HepG2 (cell line): ENCODE results near the gene TEKT5. TPM values are rescaled to one million over a fixed set of nuclear protein-coding genes. Genes with fewer than 3 reads are reported as not detected.

Experiments
- ASH2L ChIP-seq: fragments of 300-600, 200-600 bp; sonication (generic); IDR thresholded peaks from 2 replicates; pipeline ENCODE4 v1.7.0; 2017; ENCODE audit warnings: low read depth, mild to moderate bottlenecking, moderate library complexity, mixed read lengths, low read length; ENCODE audit not compliant: insufficient read length
- BRCA1 ChIP-seq: sonication (generic); formaldehyde crosslinking; IDR thresholded peaks from 2 replicates; pipeline ENCODE4 v1.4.0; 2020; ENCODE audit warnings: missing genetic modification reagents
- CSRNP2 ChIP-seq: sonication (generic); formaldehyde crosslinking; conservative IDR thresholded peaks from 2 replicates; pipeline ENCODE4 v1.8.0; 2022; ENCODE audit warnings: low read depth, missing genetic modification reagents
- DNMT1 ChIP-seq: sonication (generic); formaldehyde crosslinking; IDR thresholded peaks from 2 replicates; pipeline ENCODE4 v1.5.1; 2020; ENCODE audit warnings: mild to moderate bottlenecking, missing genetic modification reagents
- HHEX ChIP-seq: IDR thresholded peaks from 2 replicates; pipeline ENCODE4 v1.6.1; 2016; ENCODE audit warnings: control low read depth
- HOXA9 ChIP-seq: sonication (generic); formaldehyde crosslinking; IDR thresholded peaks from 2 replicates; pipeline ENCODE4 v1.8.1; 2022; ENCODE audit warnings: missing genetic modification reagents, mild to moderate bottlenecking, moderate library complexity, borderline replicate concordance
- IKZF4 ChIP-seq: sonication (generic); formaldehyde crosslinking; IDR thresholded peaks from 2 replicates; pipeline ENCODE4 v1.5.1; 2020; ENCODE audit warnings: borderline replicate concordance, mild to moderate bottlenecking, low read depth, missing genetic modification reagents; ENCODE audit errors: not compliant biosample characterization
- IRX3 ChIP-seq: sonication (generic); formaldehyde crosslinking; IDR thresholded peaks from 2 replicates; pipeline ENCODE4 v1.8.1; 2023; ENCODE audit warnings: mild to moderate bottlenecking, low read depth, missing genetic modification reagents, borderline replicate concordance
- JDP2 ChIP-seq: sonication (generic); formaldehyde crosslinking; IDR thresholded peaks from 2 replicates; pipeline ENCODE4 v1.8.1; 2022; ENCODE audit warnings: missing genetic modification reagents, borderline replicate concordance
- KDM1A ChIP-seq: IDR thresholded peaks from 2 replicates; pipeline ENCODE4 v1.6.1; 2016; ENCODE audit warnings: missing compliant biosample characterization
- KDM3A ChIP-seq: IDR thresholded peaks from 2 replicates; pipeline ENCODE4 v1.6.1; 2018; ENCODE audit warnings: low read depth, missing compliant biosample characterization
- LCORL ChIP-seq, 2 experiments: fragments of 450-650 bp in 1 of 2; sonication (generic) in 1 of 2; formaldehyde crosslinking in 1 of 2; IDR thresholded peaks; 2 replicates each; pipeline versions ENCODE4 v1.5.0 to v1.6.1; 2017 to 2020; ENCODE audit warnings: antibody characterized with exemption in 1 of 2, missing genetic modification reagents in 1 of 2
- MED13 ChIP-seq: sonication (generic); formaldehyde crosslinking; IDR thresholded peaks from 2 replicates; pipeline ENCODE4 v1.5.0; 2020; ENCODE audit warnings: missing genetic modification reagents
- NR2F6 ChIP-seq, 2 experiments: IDR thresholded peaks; 2 replicates each; pipeline ENCODE4 v1.6.1; 2016; ENCODE audit warnings: antibody characterized with exemption in 1 of 2, mild to moderate bottlenecking in 1 of 2
- PPARG ChIP-seq: conservative IDR thresholded peaks from 2 replicates; pipeline ENCODE4 v1.6.1; 2016; ENCODE audit warnings: missing biosample characterization, missing genetic modification reagents
- PTBP1 ChIP-seq: fragments of 200-400 bp; formaldehyde crosslinking; IDR thresholded peaks from 2 replicates; pipeline ENCODE4 v1.6.1; 2018; ENCODE audit warnings: low read length, low read depth; ENCODE audit not compliant: poor library complexity, severe bottlenecking
- RARG ChIP-seq: sonication (generic); formaldehyde crosslinking; IDR thresholded peaks from 2 replicates; pipeline ENCODE4 v1.4.0; 2020; ENCODE audit warnings: low read depth, mild to moderate bottlenecking, missing genetic modification reagents
- SIX1 ChIP-seq: sonication (generic); formaldehyde crosslinking; IDR thresholded peaks from 2 replicates; pipeline ENCODE4 v1.4.0; 2020; ENCODE audit warnings: missing genetic modification reagents, borderline replicate concordance
- TARDBP ChIP-seq: sonication (generic); formaldehyde crosslinking; IDR thresholded peaks from 2 replicates; pipeline ENCODE4 v1.8.0; 2022; ENCODE audit warnings: mild to moderate bottlenecking, missing genetic modification reagents
- TGIF2 ChIP-seq: IDR thresholded peaks from 2 replicates; pipeline ENCODE4 v1.6.1; 2016; ENCODE audit warnings: control low read depth, missing compliant biosample characterization
- ZNF180 ChIP-seq: sonication (generic); formaldehyde crosslinking; IDR thresholded peaks from 2 replicates; pipeline ENCODE4 v1.4.0; 2020; ENCODE audit warnings: low read depth, missing genetic modification reagents, borderline replicate concordance
- ZNF225 ChIP-seq: sonication (generic); formaldehyde crosslinking; IDR thresholded peaks from 2 replicates; pipeline ENCODE4 v1.4.0; 2020; ENCODE audit warnings: mild to moderate bottlenecking, missing genetic modification reagents
- ZNF33A ChIP-seq: sonication (generic); formaldehyde crosslinking; IDR thresholded peaks from 2 replicates; pipeline ENCODE4 v1.5.1; 2020; ENCODE audit warnings: missing genetic modification reagents, mild to moderate bottlenecking, moderate library complexity, borderline replicate concordance
- ZNF564 ChIP-seq: sonication (generic); formaldehyde crosslinking; IDR thresholded peaks from 2 replicates; pipeline ENCODE4 v1.8.1; 2023; ENCODE audit warnings: mild to moderate bottlenecking, missing genetic modification reagents
- ZNF589 ChIP-seq: sonication (generic); formaldehyde crosslinking; conservative IDR thresholded peaks from 2 replicates; pipeline ENCODE4 v1.8.0; 2022; ENCODE audit warnings: mild to moderate bottlenecking, moderate library complexity, missing genetic modification reagents
- ZNF605 ChIP-seq: sonication (generic); formaldehyde crosslinking; IDR thresholded peaks from 2 replicates; pipeline ENCODE4 v1.8.0; 2022; ENCODE audit warnings: mild to moderate bottlenecking, missing genetic modification reagents
- ZNF720 ChIP-seq: sonication (generic); formaldehyde crosslinking; IDR thresholded peaks from 2 replicates; pipeline ENCODE4 v1.4.0; 2020; ENCODE audit warnings: missing genetic modification reagents
- ZNF816 ChIP-seq: sonication (generic); formaldehyde crosslinking; IDR thresholded peaks from 2 replicates; pipeline ENCODE4 v1.8.0; 2022; ENCODE audit warnings: missing genetic modification reagents, mild to moderate bottlenecking, borderline replicate concordance
- polyA plus RNA-seq, 8 experiments: library from polyadenylated mRNA; depleted of rRNA in 3 of 8; stranded (reverse) in 7 of 8; unstranded in 1 of 8; fragments of >200 nt; fragmentation: Illumina TruSeq in 4 of 8; extraction: Trizol in 4 of 8; gene quantifications; 2 replicates each; pipeline versions ENCODE4 v1.2.1 to v1.2.3, GENCODE V29; 2011 to 2016; ENCODE audit warnings: low read depth in 4 of 8, missing spikeins in 1 of 8, mixed read lengths in 1 of 8; ENCODE audit not compliant: insufficient read depth in 1 of 8
- total RNA-seq, 5 experiments: library from RNA; depleted of rRNA; stranded (reverse); fragments of >200 nt; fragmentation: Illumina TruSeq; extraction: Trizol; gene quantifications; 2 replicates each; pipeline ENCODE4 v1.2.3, GENCODE V29; 2016; ENCODE audit warnings: low read depth in 1 of 5
- TF ChIP-seq, protein P1 (sequence below): sonication (generic); formaldehyde crosslinking; IDR thresholded peaks from 2 replicates; pipeline ENCODE4 v1.8.0; 2022; ENCODE audit warnings: missing genetic modification reagents, mild to moderate bottlenecking, borderline replicate concordance

TEKT5 gene
- total and polyA plus RNA-seq, 2 of the 13 experiments (the other 11 are each of a cell fraction or from before 2014, with no cell fraction given): 0.16 TPM; not detected in 1

GRCh38 chr16:10728003-10728887, 33.5 kb upstream of the TEKT5 start (continued):
- TF ChIP-seq ZNF180 (CRISPR knock-in tag) (no peak), DNMT1 (CRISPR knock-in tag) (no peak), KDM1A (CRISPR knock-in tag) (no peak; the same call in 1 of the 2 replicates), ASH2L (peak; percentile 44), IKZF4 (CRISPR knock-in tag) (peak; percentile 44), RARG (CRISPR knock-in tag) (no peak), NR2F6 (IDR thresholded peaks at IDR 0.05) (peak; percentile 98), NR2F6 (CRISPR knock-in tag; IDR thresholded peaks at IDR 0.05) (peak; percentile 99), ZNF33A (CRISPR knock-in tag) (no peak), PPARG (CRISPR knock-in tag) (peak; percentile 51; the same call in 1 of the 2 replicates), MED13 (no peak), ZNF564 (peak; percentile 98), HHEX (no peak), LCORL (IDR thresholded peaks at IDR 0.05) (no peak), LCORL (CRISPR knock-in tag; IDR thresholded peaks at IDR 0.05) (peak; percentile 92), SIX1 (no peak), ZNF720 (CRISPR knock-in tag) (no peak), ZNF589 (CRISPR knock-in tag) (no peak), CSRNP2 (no peak), BRCA1 (CRISPR knock-in tag) (no peak), KDM3A (peak; percentile 64; the same call in 1 of the 2 replicates), TGIF2 (CRISPR knock-in tag) (no peak), HOXA9 (no peak), PTBP1 (no peak), ZNF605 (CRISPR knock-in tag) (peak; percentile 32; the same call in 1 of the 2 replicates), ZNF816 (CRISPR knock-in tag) (no peak), TARDBP (peak; percentile 86), ZNF225 (CRISPR knock-in tag) (peak; percentile 72; the same call in 1 of the 2 replicates), JDP2 (CRISPR knock-in tag) (no peak), IRX3 (CRISPR knock-in tag) (no peak)
- TF ChIP-seq, protein P1, sequence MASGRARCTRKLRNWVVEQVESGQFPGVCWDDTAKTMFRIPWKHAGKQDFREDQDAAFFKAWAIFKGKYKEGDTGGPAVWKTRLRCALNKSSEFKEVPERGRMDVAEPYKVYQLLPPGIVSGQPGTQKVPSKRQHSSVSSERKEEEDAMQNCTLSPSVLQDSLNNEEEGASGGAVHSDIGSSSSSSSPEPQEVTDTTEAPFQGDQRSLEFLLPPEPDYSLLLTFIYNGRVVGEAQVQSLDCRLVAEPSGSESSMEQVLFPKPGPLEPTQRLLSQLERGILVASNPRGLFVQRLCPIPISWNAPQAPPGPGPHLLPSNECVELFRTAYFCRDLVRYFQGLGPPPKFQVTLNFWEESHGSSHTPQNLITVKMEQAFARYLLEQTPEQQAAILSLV (CRISPR knock-in tag): peak; percentile 78; the same call in 1 of the 2 replicates
